GM23248 (cell line): ENCODE results near the gene MRTFA.

Source experiments
- EZH2 ChIP-seq: fragments of 200-600 bp; sonication (generic); IDR thresholded peaks from 2 replicates; pipeline ENCODE4 v1.6.1; 2018; ENCODE audit warnings: antibody characterized with exemption, mild to moderate bottlenecking; ENCODE audit not compliant: insufficient read depth, poor library complexity, severe bottlenecking
- EZH2phosphoT487 ChIP-seq: fragments of 200-600 bp; sonication (generic); IDR thresholded peaks from 2 replicates; pipeline ENCODE4 v1.6.1; 2018; ENCODE audit warnings: antibody characterized with exemption, moderate library complexity, mild to moderate bottlenecking, low read depth; ENCODE audit not compliant: insufficient read depth

- TF ChIP-seq EZH2 (no peak), EZH2phosphoT487 (no peak)
Observed at GRCh38 chr22:40411506-40411861, 225.0 kb downstream of the MRTFA start.
